Medulla oblongata (tissue), 1 donor: ENCODE measurements around the gene CUL4A.
A peak's percentile ranks its signal among the peaks of the same experiment; 100 is the strongest.

ENCODE experiments used
- DNase-seq: peaks from one replicate; pipeline ENCODE4 v3.0.0-alpha.2; 2015; ENCODE audit errors: extremely low spot score

The CUL4A gene

GRCh38 chr13:113208421-113209335, 735 bp upstream of the CUL4A start, which contains the start of gene PCID2:
Gene PCID2, minus strand, starts transcription at chr13:113208669. Its CDS starts 35 bp downstream, at chr13:113208634.
- peak; percentile 92 for DNase-seq

DNA sequence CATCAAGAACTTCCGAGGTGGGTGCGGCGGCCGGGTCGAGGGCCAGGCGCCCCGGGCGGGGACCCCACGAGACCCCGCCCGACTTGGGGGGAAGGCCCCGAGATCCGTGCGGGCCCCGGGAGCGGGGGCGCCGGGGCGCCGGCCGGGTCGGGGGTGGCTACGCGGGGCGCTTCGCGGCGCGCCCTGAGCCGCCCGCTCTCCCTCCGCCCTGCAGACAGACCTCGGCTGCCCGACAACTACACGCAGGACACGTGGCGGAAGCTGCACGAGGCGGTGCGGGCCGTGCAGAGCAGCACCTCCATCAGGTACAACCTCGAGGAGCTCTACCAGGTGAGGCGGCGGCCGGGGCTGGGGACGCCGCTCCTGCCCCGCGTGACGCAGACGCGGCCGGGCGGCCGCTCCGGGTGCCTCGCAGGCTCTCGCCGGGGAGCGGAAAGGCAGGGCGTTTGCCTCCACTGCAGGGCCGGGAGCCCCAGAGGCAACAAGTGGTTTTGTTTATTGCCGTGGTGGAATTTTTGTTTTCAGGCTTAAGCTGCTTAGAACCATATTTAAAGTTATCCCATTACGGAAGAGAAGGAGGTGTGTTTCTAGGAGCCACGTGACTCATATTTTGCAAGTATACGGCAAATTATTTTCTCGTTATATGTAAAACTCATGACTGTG, 477 bp downstream of the CUL4A start:
- DNase-seq: peak; percentile 20

- DNase-seq: no peak
These were observed 1.4 kb downstream of the CUL4A start for GRCh38 chr13:113210833-113211232.

- DNase-seq: no peak
These were observed 2.4 kb downstream of the CUL4A start for GRCh38 chr13:113211774-113212173.

DNA sequence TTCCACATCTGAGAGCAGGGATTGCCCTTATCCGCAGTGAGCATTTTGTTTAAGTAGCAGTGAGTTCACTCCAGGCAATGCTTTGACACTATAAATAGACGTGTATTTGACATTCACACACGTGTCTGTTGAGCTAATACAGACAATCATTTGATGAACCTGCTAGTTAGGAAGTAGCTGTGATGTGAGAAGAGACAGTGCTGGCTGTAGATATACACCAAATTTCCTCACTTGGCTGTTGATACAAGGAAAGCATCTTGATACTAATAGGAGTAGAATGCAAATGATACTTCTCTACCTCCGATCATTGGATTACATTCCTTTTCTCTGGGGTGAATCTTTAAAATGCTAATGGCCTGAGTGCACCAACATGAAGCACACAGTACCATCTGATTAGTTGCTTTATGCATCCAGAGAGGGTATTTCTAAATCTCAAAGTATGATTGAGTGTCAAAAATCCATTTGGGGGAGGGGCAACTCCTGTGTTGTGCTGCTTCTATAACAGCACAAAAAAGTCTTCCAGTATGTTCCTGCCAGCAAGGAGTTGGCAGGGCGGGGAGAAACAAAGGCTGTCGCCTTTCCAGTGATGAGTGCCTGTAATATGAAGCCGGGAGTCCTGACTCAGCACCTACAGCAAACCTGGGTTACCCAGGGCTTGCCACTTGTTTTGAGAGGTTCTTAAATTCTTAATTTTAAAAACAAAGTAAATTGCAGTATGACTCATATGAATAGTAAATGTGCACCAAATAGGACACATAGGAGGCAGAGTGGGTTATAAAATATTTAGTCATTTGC, 7.0 kb downstream of the CUL4A start:
- DNase-seq: peak; percentile 60

DNA sequence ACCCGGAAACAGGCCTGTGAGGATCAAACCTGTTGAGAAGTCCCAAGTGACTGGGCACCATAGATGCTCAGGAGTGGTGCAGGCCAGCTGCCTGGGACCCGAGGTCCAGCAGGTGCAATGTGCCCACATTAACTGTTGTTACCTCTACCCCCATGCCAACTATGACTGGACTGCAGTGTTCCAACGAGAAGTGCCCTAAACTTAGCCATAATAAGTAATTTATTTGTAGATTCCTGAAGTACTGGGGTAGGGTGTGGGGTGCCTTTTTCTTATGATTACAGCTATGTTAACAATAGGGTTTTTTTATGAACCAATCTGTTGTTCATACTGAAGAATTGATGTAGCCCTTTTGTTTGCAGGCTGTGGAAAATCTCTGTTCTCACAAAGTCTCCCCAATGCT, 9.2 kb downstream of the CUL4A start:
- no peak for DNase-seq

DNA sequence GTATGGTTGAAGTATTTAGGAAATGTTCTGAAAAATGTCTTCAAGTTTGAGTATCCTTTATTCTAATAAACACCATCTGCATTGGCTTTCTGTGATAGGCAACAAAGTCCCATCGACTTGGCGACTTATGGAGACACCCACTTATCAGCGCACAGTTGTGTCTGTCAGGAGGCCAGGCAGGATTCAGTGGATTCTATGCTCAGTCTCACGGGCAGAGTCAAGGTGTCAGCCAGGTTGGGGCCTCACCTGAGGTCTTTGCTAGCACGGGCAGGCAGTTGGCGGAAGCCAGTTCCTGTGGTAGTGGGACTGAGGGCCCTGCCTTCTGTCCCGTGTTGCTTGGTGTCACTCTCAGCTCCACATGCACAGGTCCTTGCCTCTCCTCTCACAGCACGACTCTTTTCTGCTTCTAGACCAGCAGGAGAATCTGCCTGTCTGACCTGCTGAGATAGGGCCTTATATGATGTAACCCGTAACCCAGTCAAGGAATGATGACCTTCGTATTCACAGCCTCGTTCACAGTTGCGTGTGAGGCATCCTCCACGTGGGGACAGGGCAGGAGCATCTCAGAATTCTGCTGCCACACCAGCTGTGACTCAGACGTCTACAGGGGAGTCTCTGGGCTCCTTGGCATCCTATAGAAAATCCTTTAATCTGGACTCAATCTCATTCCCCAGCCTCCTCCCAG, 10.0 kb downstream of the CUL4A start:
- DNase-seq: no peak

GRCh38 chr13:113220141-113220598, 10.8 kb downstream of the CUL4A start:
- no peak for DNase-seq

DNA sequence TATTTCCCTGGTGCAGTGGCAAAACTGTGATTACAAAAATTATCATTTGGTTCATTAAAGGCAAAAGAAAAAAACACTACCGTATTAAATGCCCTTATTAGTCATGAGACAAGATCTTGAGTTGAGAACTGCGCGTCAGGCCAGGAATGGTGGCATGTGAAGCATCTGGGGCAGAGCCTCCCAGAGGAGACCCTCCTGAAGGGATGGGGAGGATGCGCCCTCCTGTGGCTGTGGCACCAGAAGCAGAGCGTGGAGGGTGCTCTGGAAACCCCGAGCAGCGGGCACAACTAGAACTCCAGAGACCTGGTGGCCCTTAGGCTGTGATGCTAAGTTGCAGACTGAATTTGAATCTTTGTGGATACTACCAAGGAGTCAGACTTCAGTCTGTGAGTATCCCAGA, 11.5 kb downstream of the CUL4A start:
- DNase-seq: no peak

GRCh38 chr13:113223070-113223469, 13.7 kb downstream of the CUL4A start:
- DNase-seq: no peak

DNA sequence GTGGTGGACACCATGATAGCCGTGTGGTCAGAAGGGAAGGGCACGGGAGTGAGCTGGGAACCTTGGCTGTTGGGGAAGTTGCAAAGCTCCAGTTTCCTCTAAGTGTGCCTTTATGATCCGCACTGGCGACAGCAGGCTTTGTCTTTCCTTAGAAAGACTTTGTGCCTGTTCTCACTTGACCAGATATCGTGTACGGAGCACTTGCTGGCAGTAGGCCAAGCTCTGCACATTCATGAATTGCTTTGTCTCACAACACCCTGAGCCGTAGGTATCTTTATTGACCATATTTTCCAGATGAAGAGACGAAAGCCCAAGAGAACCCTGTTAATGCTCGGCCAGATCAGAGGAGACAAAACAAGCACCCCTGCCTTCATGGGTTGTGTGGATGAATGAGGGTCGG, 15.1 kb downstream of the CUL4A start:
- DNase-seq: no peak

DNA sequence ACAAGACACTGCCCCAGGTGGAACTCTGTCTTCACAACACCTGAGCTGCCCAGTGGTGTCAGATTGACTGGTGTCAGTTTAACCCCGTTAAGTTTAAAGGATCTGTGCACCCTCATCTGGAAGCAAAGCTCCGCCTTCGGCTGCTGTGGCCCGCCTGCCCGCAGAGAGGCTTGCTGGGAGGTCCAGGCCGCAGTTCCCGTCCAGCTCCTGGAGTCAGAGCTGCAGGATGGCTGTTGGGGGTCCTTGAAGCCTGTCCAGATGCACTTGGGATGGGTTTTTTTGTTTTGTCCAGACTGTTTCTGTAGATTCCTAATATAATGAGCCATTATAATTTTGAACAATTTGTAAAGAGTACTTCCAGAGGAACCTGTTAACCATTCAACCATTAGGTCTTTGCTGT, 16.1 kb downstream of the CUL4A start:
- DNase-seq: no peak

DNA sequence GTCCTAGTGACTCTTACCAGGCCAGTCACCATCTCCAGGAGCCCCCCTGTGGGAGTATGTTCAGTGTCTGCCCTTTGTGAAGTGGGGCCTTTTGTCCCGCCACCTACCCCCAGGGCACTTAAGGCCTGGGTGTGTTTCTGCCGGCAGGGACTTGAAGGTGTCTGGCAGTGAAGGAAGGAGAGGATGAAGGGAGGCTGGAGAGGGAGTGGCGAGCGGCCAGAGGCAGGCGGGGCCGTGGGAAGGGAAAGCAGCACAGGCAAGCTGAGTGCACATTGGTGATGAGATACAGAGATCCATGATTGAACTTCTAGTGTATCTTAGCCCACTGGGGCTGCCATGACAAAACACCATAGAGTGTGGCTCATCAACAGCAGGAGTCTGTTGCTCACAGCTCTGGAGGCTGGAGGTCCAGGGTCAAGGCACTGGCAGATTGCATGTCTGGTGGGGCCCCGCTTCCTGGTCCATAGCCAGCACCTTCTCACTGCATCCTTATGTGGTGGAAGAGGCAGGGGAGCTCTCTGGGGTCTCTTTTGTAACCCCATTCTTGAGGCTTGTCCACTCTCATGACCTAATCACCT, 17.5 kb downstream of the CUL4A start:
- DNase-seq: no peak

DNA sequence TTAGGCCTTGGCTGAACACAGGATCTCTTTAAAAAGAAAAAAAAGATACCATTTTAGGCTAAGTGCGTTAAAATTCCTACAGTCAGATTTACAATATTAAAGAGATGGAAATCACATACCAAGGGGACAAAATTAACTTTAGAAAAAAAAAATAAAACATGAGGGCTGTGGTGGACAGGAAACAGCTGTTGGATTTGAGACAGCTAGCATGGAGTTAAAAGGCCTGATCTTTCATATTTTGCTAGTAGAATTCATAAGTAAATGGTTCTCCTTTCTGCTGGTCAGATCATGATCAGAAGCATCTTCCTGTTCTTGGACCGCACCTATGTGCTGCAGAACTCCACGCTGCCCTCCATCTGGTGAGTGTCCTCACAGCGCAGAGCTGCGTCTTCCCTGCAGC, 19.7 kb downstream of the CUL4A start:
- no peak for DNase-seq

DNA sequence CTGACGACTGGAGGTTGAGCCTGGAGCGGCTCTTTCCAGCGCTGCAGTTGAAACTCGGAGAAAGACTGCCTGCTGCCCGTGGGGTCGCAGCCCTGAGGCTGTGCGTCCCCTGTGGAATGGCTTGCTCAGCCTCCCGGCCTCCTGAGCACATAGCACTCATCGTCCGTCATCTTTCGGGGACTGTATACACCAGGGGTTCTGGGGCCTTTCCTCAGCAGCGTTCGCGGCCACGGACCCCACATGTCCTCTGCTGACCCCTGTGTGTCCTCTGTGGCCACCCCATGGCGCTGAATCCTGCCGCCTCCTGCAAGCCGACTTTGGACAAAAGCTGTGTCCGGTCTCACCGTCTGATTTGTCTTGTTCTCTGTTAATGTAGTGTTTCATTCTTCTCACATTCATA, 20.4 kb downstream of the CUL4A start:
- DNase-seq: no peak

GRCh38 chr13:113231306-113232207, 22.1 kb downstream of the CUL4A start:
- DNase-seq: no peak

DNA sequence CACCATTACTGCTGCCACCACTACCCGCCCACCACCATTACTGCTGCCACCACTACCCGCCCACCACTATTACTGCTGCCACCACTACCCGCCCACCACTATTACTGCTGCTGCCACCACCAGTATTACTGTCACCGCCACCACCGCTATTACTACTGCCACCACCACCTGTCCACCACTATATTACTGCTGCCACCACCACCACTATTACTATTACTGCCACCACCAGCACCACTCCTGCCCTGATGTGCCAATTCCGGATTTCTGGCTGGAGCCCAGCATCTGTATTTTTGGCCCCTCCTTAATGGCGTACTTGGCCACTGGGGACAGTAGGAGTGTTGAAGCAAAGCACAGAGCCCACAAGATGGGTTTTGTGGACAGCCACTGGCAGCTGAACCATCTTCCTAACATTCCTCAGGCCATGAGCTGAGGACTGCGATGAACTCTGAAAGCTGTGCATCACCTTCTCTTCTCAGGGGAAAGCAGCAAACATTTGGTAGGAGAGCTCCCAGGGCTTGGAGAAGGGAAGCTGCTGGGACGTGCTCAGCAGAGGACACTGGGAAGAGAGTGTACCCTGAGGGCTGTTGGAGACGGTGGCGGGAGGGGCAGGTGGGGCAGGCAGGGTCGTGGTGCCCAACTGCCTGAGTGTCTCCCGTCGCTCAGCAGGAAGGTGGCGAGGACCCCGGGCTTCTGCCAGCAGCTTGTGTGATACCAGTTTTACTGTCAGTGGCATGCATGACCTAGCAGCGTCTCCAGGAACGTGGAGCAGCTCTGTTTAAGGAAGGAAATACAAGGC, 23.0 kb downstream of the CUL4A start:
- DNase-seq: no peak

DNA sequence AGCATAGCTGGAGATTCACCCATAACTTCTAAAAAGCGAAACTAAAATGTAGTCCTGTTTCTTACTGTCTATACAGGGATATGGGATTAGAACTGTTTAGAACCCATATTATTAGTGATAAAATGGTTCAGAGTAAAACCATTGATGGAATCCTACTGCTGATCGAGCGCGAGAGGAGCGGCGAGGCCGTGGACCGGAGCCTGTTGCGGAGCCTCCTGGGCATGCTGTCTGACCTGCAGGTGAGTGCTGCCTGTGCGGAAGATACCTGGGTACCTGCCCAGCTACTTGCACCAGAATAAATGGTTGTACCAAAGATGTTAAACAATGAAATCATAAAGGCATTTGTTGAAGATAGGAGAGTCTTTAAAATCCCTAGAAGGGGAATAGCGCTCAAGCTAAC, 23.7 kb downstream of the CUL4A start:
- DNase-seq: no peak

- DNase-seq: no peak
These were observed 29.1 kb downstream of the CUL4A start for GRCh38 chr13:113238536-113238935.
